Measurements from ENCODE around the gene NBDY.
"Not testable (repeated sequence)": the region's sequence is repeated elsewhere in the genome, so short reads cannot be mapped to it uniquely, and the experiment has no call there.

Gene NBDY

GRCh38 chrX:56760410-56761124 lies 31.5 kb downstream of the NBDY start:
- Mint-ChIP-seq H3K36me3 (peaks cover 12% of the 10 kb centered on the region), H3K4me1 (peaks cover 30% of the 10 kb centered on the region)
- not testable (repeated sequence) for H3K9me3 Mint-ChIP-seq; H3K27ac Mint-ChIP-seq; DNase-seq (ENCODE audit: low spot score in 2 of 2); ATAC-seq; H3K4me3 Mint-ChIP-seq

- H3K36me3 Mint-ChIP-seq, result peaks cover 12% of the 10 kb centered on the region
- ATAC-seq, result no peak
- H3K4me1 Mint-ChIP-seq, result peaks cover 36% of the 10 kb centered on the region
- no peak overlapping the region for H3K4me3 Mint-ChIP-seq
- DNase-seq (ENCODE audit: low spot score in 2 of 2), result no peak
- no peaks in the 10 kb centered on the region for H3K9me3 Mint-ChIP-seq
- H3K27ac Mint-ChIP-seq, result peak overlapping the region; percentile 96
Observed at GRCh38 chrX:56761167-56761566, 32.1 kb downstream of the NBDY start.

- H3K4me1 Mint-ChIP-seq, result peaks cover 41% of the 10 kb centered on the region
- H3K4me3 Mint-ChIP-seq, result peak overlapping the region; percentile 74
- peaks cover 12% of the 10 kb centered on the region for H3K36me3 Mint-ChIP-seq
- ATAC-seq, result peak; percentile 56
- no peak for DNase-seq (ENCODE audit: low spot score in 2 of 2)
- no peaks in the 10 kb centered on the region for H3K9me3 Mint-ChIP-seq
- peak overlapping the region; percentile 96 for H3K27ac Mint-ChIP-seq
Observed at GRCh38 chrX:56762220-56762619, 33.2 kb downstream of the NBDY start.

GRCh38 chrX:56762707-56763555 lies 33.9 kb downstream of the NBDY start:
- H3K4me3 Mint-ChIP-seq, result peak overlapping the region; percentile 74
- peak overlapping the region; percentile 96 for H3K27ac Mint-ChIP-seq
- H3K36me3 Mint-ChIP-seq, result peaks cover 12% of the 10 kb centered on the region
- H3K9me3 Mint-ChIP-seq, result no peaks in the 10 kb centered on the region
- DNase-seq (ENCODE audit: low spot score in 2 of 2), result no peak
- peaks cover 41% of the 10 kb centered on the region for H3K4me1 Mint-ChIP-seq
- peak; percentile 16 for ATAC-seq

GRCh38 chrX:56763556-56764152 lies 34.6 kb downstream of the NBDY start:
- Mint-ChIP-seq H3K9me3 (no peaks in the 10 kb centered on the region), H3K27ac (peak overlapping the region; percentile 95), H3K4me3 (peak overlapping the region; percentile 70), H3K36me3 (peaks cover 12% of the 10 kb centered on the region), H3K4me1 (peaks cover 41% of the 10 kb centered on the region)
- DNase-seq (ENCODE audit: low spot score in 2 of 2), result no peak
- no peak for ATAC-seq

- Mint-ChIP-seq H3K9me3 (no peaks in the 10 kb centered on the region), H3K36me3 (peaks cover 12% of the 10 kb centered on the region), H3K4me3 (peak overlapping the region; percentile 70), H3K27ac (peak overlapping the region; percentile 95), H3K4me1 (peaks cover 41% of the 10 kb centered on the region)
- ATAC-seq, result peak; percentile 77
- DNase-seq (ENCODE audit: low spot score in 2 of 2), result peak in 1 of 2 donors; percentile 62
Observed at GRCh38 chrX:56764153-56764974, 35.3 kb downstream of the NBDY start.

- Mint-ChIP-seq H3K4me3 (peak overlapping the region; percentile 70), H3K4me1 (peaks cover 41% of the 10 kb centered on the region), H3K9me3 (no peaks in the 10 kb centered on the region), H3K27ac (peak overlapping the region; percentile 95), H3K36me3 (peaks cover 12% of the 10 kb centered on the region)
- DNase-seq (ENCODE audit: low spot score in 2 of 2) (no peak), ATAC-seq (peak; percentile 38)
Observed at GRCh38 chrX:56764975-56765791, 36.1 kb downstream of the NBDY start.

GRCh38 chrX:56765811-56766553 lies 36.9 kb downstream of the NBDY start:
- Mint-ChIP-seq H3K36me3 (peaks cover 12% of the 10 kb centered on the region), H3K27ac (peak overlapping the region; percentile 95), H3K4me1 (peaks cover 40% of the 10 kb centered on the region), H3K9me3 (no peaks in the 10 kb centered on the region), H3K4me3 (peak overlapping the region; percentile 70)
- DNase-seq (ENCODE audit: low spot score in 2 of 2) (no peak), ATAC-seq (no peak)

- H3K4me1 Mint-ChIP-seq, result peaks cover 33% of the 10 kb centered on the region
- ATAC-seq (no peak), DNase-seq (ENCODE audit: low spot score in 2 of 2) (no peak)
- no peaks in the 10 kb centered on the region for H3K9me3 Mint-ChIP-seq
- H3K36me3 Mint-ChIP-seq, result peaks cover 12% of the 10 kb centered on the region
- H3K27ac Mint-ChIP-seq, result peak overlapping the region; percentile 95
- peak overlapping the region; percentile 70 for H3K4me3 Mint-ChIP-seq
Observed at GRCh38 chrX:56766554-56767347, 37.7 kb downstream of the NBDY start.

- H3K4me1 Mint-ChIP-seq, result peaks cover 25% of the 10 kb centered on the region
- not testable (repeated sequence) for H3K36me3 Mint-ChIP-seq; H3K9me3 Mint-ChIP-seq; DNase-seq (ENCODE audit: low spot score in 2 of 2); ATAC-seq; H3K4me3 Mint-ChIP-seq; H3K27ac Mint-ChIP-seq
Observed at GRCh38 chrX:56767348-56768119, 38.5 kb downstream of the NBDY start.

GRCh38 chrX:56768120-56768660 lies 39.1 kb downstream of the NBDY start:
- DNase-seq (ENCODE audit: low spot score in 2 of 2); H3K4me3 Mint-ChIP-seq; ATAC-seq; H3K36me3 Mint-ChIP-seq; H3K9me3 Mint-ChIP-seq; H3K27ac Mint-ChIP-seq: not testable (repeated sequence)
- H3K4me1 Mint-ChIP-seq, result peaks cover 19% of the 10 kb centered on the region
